Right atrium auricular region (tissue), 2 donors: ENCODE measurements around the gene DCDC1. TPM values are rescaled to one million over a fixed set of nuclear protein-coding genes. Genes with fewer than 3 reads are reported as not detected.
"Not testable (repeated sequence)": the region's sequence is repeated elsewhere in the genome, so short reads cannot be mapped to it uniquely, and the experiment has no call there.

ENCODE experiments used
- DNase-seq: peaks from one replicate; pipeline ENCODE4 v3.0.0-alpha.2; 2019; ENCODE audit warnings: low spot score
- H3K27ac ChIP-seq, 2 donors: fragments of 200-600 bp; sonication (generic); 1 replicate in 1 of 2; 2 replicates in 1 of 2; pipeline ENCODE4 v1.5.1; 2016 to 2019
- H3K27me3 ChIP-seq, 2 donors: fragments of 200-600 bp; sonication (generic); one replicate each; pipeline versions ENCODE4 v1.5.1 to v1.6.0; 2017 to 2019
- H3K36me3 ChIP-seq: fragments of 200-600 bp; sonication (generic); one replicate; pipeline ENCODE4 v1.5.1; 2016
- H3K4me1 ChIP-seq, 2 donors: fragments of 200-600 bp; sonication (generic); one replicate each; pipeline versions ENCODE4 v1.5.1 to v1.6.0; 2017 to 2019
- H3K4me3 ChIP-seq, 2 donors: fragments of 200-600 bp; sonication (generic); 1 replicate in 1 of 2; 2 replicates in 1 of 2; pipeline ENCODE4 v1.5.1; 2017 to 2019; ENCODE audit warnings: mild to moderate bottlenecking in 1 of 2, moderate library complexity in 1 of 2
- H3K9me3 ChIP-seq, 2 donors: fragments of 200-600 bp; sonication (generic); one replicate each; pipeline ENCODE4 v1.5.1; 2019
- CTCF ChIP-seq, 2 donors: fragments of 200-600 bp; sonication (generic); IDR thresholded peaks; one replicate each; pipeline ENCODE4 v1.5.1; 2019; ENCODE audit warnings: antibody characterized with exemption in 2 of 2
- total RNA-seq, 2 donors: library from RNA; depleted of rRNA; stranded (reverse); fragments of >200 nt; gene quantifications; one replicate each; pipeline ENCODE4 v1.1.0, GENCODE V29; 2016

The DCDC1 gene
- total RNA-seq, 2 donors from 2014 or later: 0.15 to 0.24 TPM

- no peak for TF ChIP-seq CTCF (IDR thresholded peaks at IDR 0.05)
Measured at GRCh38 chr11:31326470-31327148, 42.9 kb downstream of the DCDC1 start.

GRCh38 chr11:31325160-31325559 lies 44.4 kb downstream of the DCDC1 start:
- H3K27me3 ChIP-seq: no peaks in the 10 kb centered on the region
- no peak for TF ChIP-seq CTCF (IDR thresholded peaks at IDR 0.05)
- H3K4me1 ChIP-seq: no peaks in the 10 kb centered on the region
- no peak for DNase-seq
- no peak overlapping the region for H3K27ac ChIP-seq
- H3K4me3 ChIP-seq: no peak overlapping the region
- no peaks in the 10 kb centered on the region for H3K9me3 ChIP-seq
- H3K36me3 ChIP-seq: no peaks in the 10 kb centered on the region

More at GRCh38 chr11:31326470-31327148, 42.9 kb downstream of the DCDC1 start:
- no peak overlapping the region for H3K4me3 ChIP-seq
- no peaks in the 10 kb centered on the region for H3K9me3 ChIP-seq
- no peaks in the 10 kb centered on the region for H3K4me1 ChIP-seq
- H3K27me3 ChIP-seq: no peaks in the 10 kb centered on the region
- H3K36me3 ChIP-seq: no peaks in the 10 kb centered on the region
- no peak overlapping the region for H3K27ac ChIP-seq
- no peak for DNase-seq

GRCh38 chr11:31323145-31323544 lies 46.4 kb downstream of the DCDC1 start:
- H3K9me3 ChIP-seq: no peaks in the 10 kb centered on the region
- DNase-seq: no peak
- H3K27me3 ChIP-seq: no peaks in the 10 kb centered on the region
- H3K4me1 ChIP-seq: no peaks in the 10 kb centered on the region
- H3K36me3 ChIP-seq: no peaks in the 10 kb centered on the region
- TF ChIP-seq CTCF (IDR thresholded peaks at IDR 0.05): no peak
- H3K27ac ChIP-seq: no peak overlapping the region
- H3K4me3 ChIP-seq: no peak overlapping the region

- H3K27me3 ChIP-seq, H3K4me3 ChIP-seq, DNase-seq, H3K9me3 ChIP-seq, H3K4me1 ChIP-seq, H3K27ac ChIP-seq, H3K36me3 ChIP-seq: not testable (repeated sequence)
Measured at GRCh38 chr11:31321494-31321893, 48.0 kb downstream of the DCDC1 start.

- Histone ChIP-seq H3K27ac (no peak overlapping the region), H3K27me3 (no peaks in the 10 kb centered on the region), H3K4me1 (no peaks in the 10 kb centered on the region), H3K36me3 (no peaks in the 10 kb centered on the region), H3K4me3 (no peak overlapping the region), H3K9me3 (no peaks in the 10 kb centered on the region)
- no peak for TF ChIP-seq CTCF (IDR thresholded peaks at IDR 0.05)
- DNase-seq: no peak
Measured at GRCh38 chr11:31303644-31304180, 65.8 kb downstream of the DCDC1 start.

- no peaks in the 10 kb centered on the region for H3K36me3 ChIP-seq
- H3K9me3 ChIP-seq: no peaks in the 10 kb centered on the region
- H3K27ac ChIP-seq: no peak overlapping the region
- no peak for DNase-seq
- H3K4me1 ChIP-seq: no peaks in the 10 kb centered on the region
- TF ChIP-seq CTCF (IDR thresholded peaks at IDR 0.05): no peak
- H3K4me3 ChIP-seq: no peak overlapping the region
- H3K27me3 ChIP-seq: no peaks in the 10 kb centered on the region
Measured at GRCh38 chr11:31301549-31302510, 67.7 kb downstream of the DCDC1 start.
